Heart left ventricle (tissue), 16 donors: ENCODE results near the gene PPP4R2. TPM values are rescaled to one million over a fixed set of nuclear protein-coding genes. Genes with fewer than 3 reads are reported as not detected.

Experiments used
- ATAC-seq, 4 donors: fragments of 200-7000 bp; cut with Tn5 transposase; one replicate each; pipeline ENCODE4 v1.9.1; 2020 to 2022; ENCODE audit warnings: moderate library complexity in 4 of 4, mild to moderate bottlenecking in 3 of 4, moderate number of reproducible peaks in 1 of 4
- DNase-seq, 5 donors: peaks; one replicate each; pipeline ENCODE4 v3.0.0-alpha.2; 2020
- H3K27ac ChIP-seq, 12 donors: fragments of 200-600 bp; sonication (generic) in 4 of 12; one replicate each; pipeline versions ENCODE4 v1.5.0 to v1.8.0; 2016 to 2022; ENCODE audit warnings: mild to moderate bottlenecking in 2 of 12
- H3K27me3 ChIP-seq, 9 donors: fragments of 200-600 bp; sonication (generic) in 2 of 9; one replicate each; pipeline versions ENCODE4 v1.5.1 to v1.8.0; 2016 to 2022; ENCODE audit warnings: mild to moderate bottlenecking in 3 of 9
- H3K36me3 ChIP-seq, 9 donors: fragments of 200-600 bp; sonication (generic) in 2 of 9; one replicate each; pipeline versions ENCODE4 v1.5.0 to v1.8.0; 2018 to 2022; ENCODE audit warnings: mild to moderate bottlenecking in 2 of 9
- H3K4me1 ChIP-seq, 12 donors: fragments of 200-600 bp; sonication (generic) in 4 of 12; one replicate each; pipeline versions ENCODE4 v1.5.0 to v1.8.0; 2016 to 2022; ENCODE audit warnings: mild to moderate bottlenecking in 3 of 12
- H3K4me3 ChIP-seq, 12 donors: fragments of 200-600 bp; sonication (generic) in 4 of 12; one replicate each; pipeline versions ENCODE4 v1.5.0 to v1.8.0; 2017 to 2022; ENCODE audit warnings: mild to moderate bottlenecking in 9 of 12, moderate library complexity in 4 of 12
- H3K9me3 ChIP-seq, 12 donors: fragments of 200-600 bp; sonication (generic) in 4 of 12; one replicate each; pipeline versions ENCODE4 v1.5.0 to v1.8.0; 2016 to 2022; ENCODE audit warnings: mild to moderate bottlenecking in 1 of 12
- POLR2A ChIP-seq, 2 donors: fragments of 450-650 bp; IDR thresholded peaks; one replicate each; pipeline ENCODE4 v1.6.1; 2017; ENCODE audit warnings: antibody characterized with exemption in 2 of 2, mild to moderate bottlenecking in 2 of 2, moderate library complexity in 2 of 2
- WGBS, 4 donors: extraction: QIAGEN DNeasy Blood & Tissue Kit in 2 of 4; methylation state at CpG; one replicate each; pipeline versions ENCODE4 v1.1.5 to v1.1.7; 2013 to 2018; 5-methylcytosine and 5-hydroxymethylcytosine counted together
- intact Hi-C, 10 donors: fragments of 100-400 bp; cut with DNase I; formaldehyde crosslinking; loops; one replicate each; pipeline versions ENCODE4 v1.11.1 to v1.14.2; 2022
- polyA plus RNA-seq, 2 donors: library from polyadenylated mRNA; stranded (reverse); fragments of 200-250 nt; gene quantifications; one replicate each; pipeline ENCODE4 v1.2.3, GENCODE V29; 2013
- total RNA-seq, 9 donors: library from RNA; depleted of rRNA in 2 of 9; stranded (reverse); fragments of >200 nt in 2 of 9; fragmentation: NEBNext Ultra II Directional in 3 of 9; extraction: Animal tissue kit (Norgen Biotek cat#: 25700) in 3 of 9; gene quantifications; one replicate each; pipeline versions ENCODE4 v1.1.0 to v1.2.4, GENCODE V29; 2016 to 2023
- TF ChIP-seq, protein P1 (sequence below), 12 donors: fragments of 200-600 bp; sonication (generic) in 4 of 12; IDR thresholded peaks; one replicate each; pipeline versions ENCODE4 v1.5.0 to v1.8.0; 2018 to 2022; ENCODE audit warnings: antibody characterized with exemption in 12 of 12, mild to moderate bottlenecking in 5 of 12
- donor health status: ischemic (EF 13 %, LVEDD 7.1; RV severe dilation, severe dysfunction).
- donor health status: healthy with polysubstance abuse.
- donor health status: DM: no; HTN: yes; CAD: no.
- donor health status: DM: no; HTN: no; CAD: no.
- donor health status: ischemic (EF 25% LVEDD 6.9; RV normal size, moderate dysfunction).
- donor health status: ischemic (EF 25% LVEDD 5.7; RV mildly dilated, moderate dysfunction).
- donor health status: healthy.
- donor health status: DM: yes; HTN: yes; CAD: no.
- donor health status: ischemic (EF 35%, LVEDD 5.7; RV mildly dilated, moderate dysfunction).
- donor health status: nonischemic (EF 11% LVEDD 7.7; RV severe dilation, severe dysfunction).
- donor health status: DM: yes; HTN: yes; CAD: no.
- donor health status: PGD.
- donor health status: ischemic (EF 29% LVEDD 5.4; RV normal size, mild dysfunction).
- donor health status: nonischemic (EF 23%, LVEDD 6.1; RV moderate dilation, normal function).

PPP4R2 gene
- total and polyA plus RNA-seq, 11 donors, result 17.0 to 69.7 (median 48.1) TPM

DNA sequence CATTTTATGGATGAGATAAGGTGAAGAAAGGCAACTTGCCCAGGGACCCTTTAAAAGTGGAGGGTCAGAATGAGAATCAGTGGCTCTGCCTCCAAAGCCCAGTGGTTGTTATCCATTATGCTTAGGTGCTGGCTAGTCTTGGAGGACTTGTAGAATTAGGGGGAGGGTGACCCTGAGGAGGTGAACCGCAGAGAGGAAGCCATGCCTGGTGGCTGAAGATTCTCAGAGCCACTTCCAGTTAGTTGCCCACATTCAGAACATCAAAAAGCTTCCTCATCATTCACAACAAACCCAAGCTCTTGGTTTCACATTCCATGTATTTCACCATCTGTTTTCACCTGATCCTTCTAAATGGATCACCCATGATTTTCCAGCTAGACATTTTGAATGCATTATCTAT is 76.0 kb downstream of the PPP4R2 start:
- Histone ChIP-seq H3K36me3 (peaks cover 0 to 6% (median 0%) of the 10 kb centered on the region in 9 donors), H3K4me3 (no peak overlapping the region), H3K27ac (no peak overlapping the region), H3K9me3 (no peaks in the 10 kb centered on the region), H3K27me3 (no peaks in the 10 kb centered on the region), H3K4me1 (peaks cover 0 to 16% (median 9%) of the 10 kb centered on the region in 12 donors)
- ATAC-seq (no peak), DNase-seq (no peak)
- WGBS, 4 donors, result 65 to 81% (median 78%) methylated on average over 1 of the region's 1 CpG
- intact Hi-C loops, result loop anchor here in 2 of 10 donors (5.0 to 10.0 kb wide), 2 partner anchors 218 to 225 kb away; partner anchors contain the start of gene SHQ1 (in 1 of the 2)
- TF ChIP-seq, protein P1, sequence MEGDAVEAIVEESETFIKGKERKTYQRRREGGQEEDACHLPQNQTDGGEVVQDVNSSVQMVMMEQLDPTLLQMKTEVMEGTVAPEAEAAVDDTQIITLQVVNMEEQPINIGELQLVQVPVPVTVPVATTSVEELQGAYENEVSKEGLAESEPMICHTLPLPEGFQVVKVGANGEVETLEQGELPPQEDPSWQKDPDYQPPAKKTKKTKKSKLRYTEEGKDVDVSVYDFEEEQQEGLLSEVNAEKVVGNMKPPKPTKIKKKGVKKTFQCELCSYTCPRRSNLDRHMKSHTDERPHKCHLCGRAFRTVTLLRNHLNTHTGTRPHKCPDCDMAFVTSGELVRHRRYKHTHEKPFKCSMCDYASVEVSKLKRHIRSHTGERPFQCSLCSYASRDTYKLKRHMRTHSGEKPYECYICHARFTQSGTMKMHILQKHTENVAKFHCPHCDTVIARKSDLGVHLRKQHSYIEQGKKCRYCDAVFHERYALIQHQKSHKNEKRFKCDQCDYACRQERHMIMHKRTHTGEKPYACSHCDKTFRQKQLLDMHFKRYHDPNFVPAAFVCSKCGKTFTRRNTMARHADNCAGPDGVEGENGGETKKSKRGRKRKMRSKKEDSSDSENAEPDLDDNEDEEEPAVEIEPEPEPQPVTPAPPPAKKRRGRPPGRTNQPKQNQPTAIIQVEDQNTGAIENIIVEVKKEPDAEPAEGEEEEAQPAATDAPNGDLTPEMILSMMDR (IDR thresholded peaks at IDR 0.05), result no peak
- no peak for TF ChIP-seq POLR2A (IDR thresholded peaks at IDR 0.05)

DNA sequence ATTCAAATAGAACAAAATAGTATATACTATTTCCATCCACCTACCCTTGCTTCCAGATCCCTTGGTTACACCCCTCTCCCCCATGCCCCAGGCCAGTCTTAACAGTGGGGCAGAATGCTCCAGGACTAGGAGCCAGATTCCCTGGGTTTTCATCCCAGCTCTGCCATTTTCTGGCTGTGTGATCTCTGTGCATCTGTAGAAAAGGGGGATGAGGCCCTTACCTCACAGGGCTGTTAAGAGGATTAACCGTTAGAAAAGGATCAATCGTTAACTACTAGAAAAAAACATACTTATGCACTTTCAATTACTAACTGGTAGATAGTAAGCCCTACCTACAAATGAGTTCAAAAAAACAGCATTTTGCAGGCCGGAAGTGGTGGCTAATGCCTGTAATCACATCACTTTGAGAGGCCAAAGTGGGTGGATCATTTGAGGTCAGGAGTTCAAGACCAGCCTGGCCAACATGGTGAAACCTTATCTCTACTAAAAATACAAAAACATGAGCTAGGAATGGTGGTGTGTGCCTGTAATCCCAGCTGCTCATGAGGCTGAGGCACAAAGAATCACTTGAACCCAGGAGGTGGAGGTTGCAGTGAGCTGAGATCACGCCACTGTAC is 76.6 kb downstream of the PPP4R2 start:
- no peak overlapping the region for H3K27ac ChIP-seq
- H3K4me3 ChIP-seq, result no peak overlapping the region
- TF ChIP-seq, protein P1 (IDR thresholded peaks at IDR 0.05), result no peak
- no peak for TF ChIP-seq POLR2A (IDR thresholded peaks at IDR 0.05)
- no peaks in the 10 kb centered on the region for H3K9me3 ChIP-seq
- ATAC-seq (no peak), DNase-seq (no peak)
- no peaks in the 10 kb centered on the region for H3K27me3 ChIP-seq
- peaks cover 0 to 14% (median 8%) of the 10 kb centered on the region in 12 donors for H3K4me1 ChIP-seq
- intact Hi-C loops, result loop anchor here in 2 of 10 donors (5.0 to 10.0 kb wide), 2 partner anchors 218 to 226 kb away; partner anchors contain the start of gene SHQ1 (in 1 of the 2)
- H3K36me3 ChIP-seq, result peaks cover 0 to 3% (median 0%) of the 10 kb centered on the region in 9 donors
- WGBS, 4 donors, result 62 to 74% (median 65%) methylated on average over 4 of the region's 4 CpGs

DNA sequence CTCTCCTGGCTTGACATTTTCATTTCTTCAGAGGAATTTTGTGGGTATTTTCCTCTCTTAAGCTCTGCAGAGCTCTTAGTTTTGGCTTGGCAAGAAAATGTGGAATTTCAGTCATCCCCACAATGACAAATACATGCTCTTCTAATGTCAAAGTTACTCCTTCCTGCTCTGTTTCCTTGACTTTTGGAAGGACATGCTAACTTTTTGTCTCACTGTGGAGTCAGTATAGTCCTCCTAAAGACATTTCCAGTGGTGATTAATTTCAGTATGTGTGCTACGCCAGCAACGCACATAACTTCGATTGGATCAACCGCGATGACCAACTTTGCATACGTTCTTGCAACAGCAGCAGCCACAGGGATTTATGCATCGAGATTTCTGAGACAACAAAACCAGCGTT is 78.2 kb downstream of the PPP4R2 start:
- Histone ChIP-seq H3K9me3 (no peaks in the 10 kb centered on the region), H3K4me3 (no peak overlapping the region), H3K4me1 (peaks cover 0 to 12% (median 6%) of the 10 kb centered on the region in 12 donors), H3K36me3 (no peaks in the 10 kb centered on the region), H3K27ac (no peak overlapping the region), H3K27me3 (no peaks in the 10 kb centered on the region)
- intact Hi-C loops, result loop anchor here in 2 of 10 donors (5.0 to 10.0 kb wide), 2 partner anchors 220 to 227 kb away; partner anchors contain the start of gene SHQ1 (in 1 of the 2)
- ATAC-seq (no peak), DNase-seq (no peak)
- WGBS, 4 donors, result 90 to 94% (median 91%) methylated on average over 8 of the region's 8 CpGs
- TF ChIP-seq, protein P1 (IDR thresholded peaks at IDR 0.05), result no peak
- TF ChIP-seq POLR2A (IDR thresholded peaks at IDR 0.05), result no peak

DNA sequence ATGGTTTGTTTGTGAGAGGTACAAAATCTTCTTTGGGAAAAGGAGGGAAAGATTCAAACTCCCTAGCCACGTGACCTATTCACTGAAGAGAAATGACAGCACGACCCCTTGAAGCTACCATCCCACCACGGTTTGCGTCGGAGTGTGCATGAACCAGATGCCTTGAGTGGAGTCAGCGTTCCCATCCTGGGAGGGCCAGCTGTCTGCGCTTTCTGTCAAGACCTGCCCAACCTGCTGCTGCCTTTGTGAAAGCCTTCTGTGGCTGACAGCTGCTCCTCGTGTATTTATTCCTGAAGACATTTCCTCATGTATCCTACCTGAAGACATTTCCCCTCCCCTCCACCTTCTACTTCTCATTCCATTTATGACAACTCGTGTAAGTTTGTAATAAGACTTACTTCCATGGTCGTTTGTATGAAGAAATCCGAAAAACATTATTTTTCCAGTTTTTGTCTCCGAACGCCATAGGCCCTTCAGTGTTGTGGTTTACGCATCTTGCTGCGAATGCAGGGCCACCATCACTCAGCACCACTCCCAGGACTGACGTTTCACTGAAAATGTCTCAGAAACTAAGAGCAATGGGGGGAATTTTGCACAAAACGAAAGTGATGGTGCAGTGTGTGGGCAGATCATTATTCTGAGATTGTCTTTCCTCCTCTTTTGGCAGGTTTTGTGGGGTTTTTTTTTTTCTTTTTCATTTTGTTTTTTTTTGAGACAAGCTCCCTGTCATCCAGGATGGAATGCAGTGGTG is 83.8 kb downstream of the PPP4R2 start:
- DNase-seq (no peak), ATAC-seq (no peak)
- Histone ChIP-seq H3K4me1 (no peaks in the 10 kb centered on the region), H3K9me3 (no peaks in the 10 kb centered on the region), H3K4me3 (no peak overlapping the region), H3K27me3 (no peaks in the 10 kb centered on the region), H3K27ac (no peak overlapping the region), H3K36me3 (no peaks in the 10 kb centered on the region)
- 72 to 80% (median 75%) methylated on average over 17 of the region's 17 CpGs for WGBS, 4 donors
- intact Hi-C loops, result loop anchor here in 9 of 10 donors (5.0 to 10.0 kb wide), 8 partner anchors 143 to 1356 kb away; partner anchors contain the start of genes EIF4E3 (in 2 of the 9) and SHQ1 (in 1 of the 9)
- no peak for TF ChIP-seq POLR2A (IDR thresholded peaks at IDR 0.05)
- TF ChIP-seq, protein P1 (IDR thresholded peaks at IDR 0.05), result no peak
